SHP77 (cell line): ENCODE results near the gene SLC9A9.

ENCODE experiments used
- DNase-seq, 2 experiments: peaks; one replicate each; lab custom pipeline; 2025; lab: John Stamatoyannopoulos, UW

The SLC9A9 gene

GRCh38 chr3:143358155-143358792 lies 490.0 kb downstream of the SLC9A9 start:
- DNase-seq = no peak

GRCh38 chr3:143357700-143358099 lies 490.6 kb downstream of the SLC9A9 start:
- DNase-seq = no peak

DNA sequence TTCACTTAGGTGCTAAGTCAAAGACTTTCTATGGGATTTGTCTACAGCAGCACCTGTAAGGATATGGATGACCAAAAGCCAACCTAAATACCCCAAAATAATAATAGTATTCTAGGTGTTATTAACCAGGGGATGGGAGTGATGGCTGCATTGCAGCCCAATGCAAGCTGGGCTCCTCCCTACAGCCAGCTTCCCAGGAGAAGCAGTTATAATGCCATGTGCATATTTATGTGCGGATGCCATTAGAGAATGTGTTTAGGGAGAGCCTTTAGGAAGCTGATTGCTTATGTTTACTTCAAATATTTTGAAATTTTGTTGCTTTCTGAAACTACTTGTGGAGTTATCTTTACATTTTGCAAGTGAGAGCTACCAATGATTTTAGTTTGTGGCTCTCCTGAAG lies 491.4 kb downstream of the SLC9A9 start:
- DNase-seq = no peak

DNA sequence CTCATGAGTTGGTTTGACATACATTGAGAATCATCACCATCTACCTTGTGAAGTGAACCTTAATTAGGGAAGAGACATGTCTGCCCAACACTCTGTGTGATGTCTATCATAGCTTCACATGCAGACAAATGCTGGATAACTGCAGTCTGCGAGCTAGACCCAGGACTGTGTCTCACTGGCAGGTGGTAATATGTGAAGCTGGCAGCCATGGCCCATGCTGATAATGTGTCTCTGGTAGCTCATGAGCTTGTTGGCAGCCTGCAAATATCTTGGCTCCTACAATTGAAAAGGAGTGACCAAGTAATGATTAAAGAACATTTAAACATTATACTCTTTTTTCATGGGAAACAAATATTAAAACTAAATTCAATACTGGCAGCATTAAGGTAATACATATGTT lies 493.9 kb downstream of the SLC9A9 start:
- no peak for DNase-seq

DNA sequence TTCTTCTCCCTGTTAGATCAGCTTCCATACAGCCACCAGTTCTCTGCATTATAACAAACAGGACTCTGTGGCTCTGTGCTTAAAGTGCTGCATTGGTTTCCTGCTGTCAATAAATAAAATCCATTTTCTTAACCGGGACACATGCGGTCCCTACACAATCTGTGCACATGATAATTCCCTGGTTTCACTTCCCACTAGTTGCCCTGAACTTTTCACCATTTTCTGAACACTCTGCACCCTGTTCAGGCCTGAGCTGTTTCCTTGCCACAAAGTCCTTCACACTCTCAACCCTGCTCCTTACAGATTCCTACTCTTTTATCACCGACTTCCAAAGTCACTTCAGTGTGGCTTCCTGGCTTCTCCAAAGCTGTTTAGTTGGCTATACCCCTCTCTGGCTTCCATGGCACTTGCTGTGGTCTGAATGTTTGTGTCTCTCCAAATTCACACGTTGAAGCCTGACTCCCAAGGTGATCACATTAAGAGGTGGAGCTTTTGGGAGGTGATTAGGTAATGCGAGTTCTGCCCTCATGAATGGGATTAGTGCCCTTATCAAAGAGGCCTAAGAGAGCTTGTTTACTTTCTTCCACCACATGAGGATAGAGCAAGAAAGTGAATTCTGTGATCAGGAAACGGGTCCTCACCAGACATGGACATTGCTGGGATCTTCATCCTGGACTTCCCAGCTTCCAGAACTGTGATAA lies 495.3 kb downstream of the SLC9A9 start:
- DNase-seq = no peak

DNA sequence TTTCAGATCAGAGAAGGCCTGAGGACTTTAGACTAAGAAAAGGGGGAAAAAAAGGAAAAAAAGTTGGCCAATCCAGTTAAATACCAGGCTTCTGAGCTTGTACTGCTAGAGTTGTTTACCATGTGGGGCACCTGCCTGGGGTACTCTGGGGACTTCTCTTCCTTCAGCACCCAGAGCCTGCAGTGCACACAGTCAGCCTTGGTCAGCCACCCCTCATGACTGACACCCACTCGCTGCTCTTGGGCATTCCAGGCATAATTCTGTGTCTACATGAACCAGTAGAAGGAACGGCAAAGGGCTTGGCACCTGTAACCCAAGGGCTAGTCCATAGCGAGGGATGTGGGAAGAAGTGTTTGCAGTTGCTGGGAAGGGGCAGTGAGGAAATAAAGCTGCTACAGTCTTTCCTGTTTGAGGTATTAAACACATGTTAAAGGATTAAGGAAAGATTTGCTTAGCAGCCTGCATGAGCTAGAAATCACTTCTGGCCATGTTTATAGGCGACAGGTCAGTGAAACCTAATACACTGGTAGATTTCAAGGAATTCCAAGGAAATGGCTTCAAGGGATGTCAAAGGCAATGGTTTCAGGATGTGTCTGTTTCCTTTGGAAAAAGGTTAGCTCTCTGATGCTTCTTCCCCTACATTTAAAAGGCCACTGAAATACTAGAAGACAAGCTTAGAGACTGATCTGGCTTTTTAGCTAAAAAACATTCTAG lies 496.2 kb downstream of the SLC9A9 start:
- no peak for DNase-seq

- no peak for DNase-seq
These were observed 496.9 kb downstream of the SLC9A9 start for GRCh38 chr3:143351354-143351753.

DNA sequence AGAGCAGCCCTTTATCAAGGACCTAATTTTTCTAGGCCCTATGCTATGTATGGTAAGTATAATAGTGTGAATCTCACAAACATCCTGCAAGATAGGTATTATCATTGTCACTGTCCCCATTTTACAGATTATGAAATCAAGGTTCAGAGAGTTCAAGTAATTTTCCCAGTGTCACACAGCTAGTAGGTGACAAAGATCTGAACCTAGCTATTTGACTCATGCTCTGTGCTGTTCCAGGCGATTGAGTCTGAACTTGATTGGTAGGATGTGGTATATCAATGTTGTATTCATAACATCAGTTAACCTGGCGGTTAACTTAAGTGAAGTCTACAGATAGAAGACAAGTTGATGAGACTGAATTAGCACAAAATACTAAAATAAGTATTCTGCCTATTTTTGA lies 498.8 kb downstream of the SLC9A9 start:
- no peak for DNase-seq

GRCh38 chr3:143348486-143349327 lies 499.6 kb downstream of the SLC9A9 start:
- no peak for DNase-seq

DNA sequence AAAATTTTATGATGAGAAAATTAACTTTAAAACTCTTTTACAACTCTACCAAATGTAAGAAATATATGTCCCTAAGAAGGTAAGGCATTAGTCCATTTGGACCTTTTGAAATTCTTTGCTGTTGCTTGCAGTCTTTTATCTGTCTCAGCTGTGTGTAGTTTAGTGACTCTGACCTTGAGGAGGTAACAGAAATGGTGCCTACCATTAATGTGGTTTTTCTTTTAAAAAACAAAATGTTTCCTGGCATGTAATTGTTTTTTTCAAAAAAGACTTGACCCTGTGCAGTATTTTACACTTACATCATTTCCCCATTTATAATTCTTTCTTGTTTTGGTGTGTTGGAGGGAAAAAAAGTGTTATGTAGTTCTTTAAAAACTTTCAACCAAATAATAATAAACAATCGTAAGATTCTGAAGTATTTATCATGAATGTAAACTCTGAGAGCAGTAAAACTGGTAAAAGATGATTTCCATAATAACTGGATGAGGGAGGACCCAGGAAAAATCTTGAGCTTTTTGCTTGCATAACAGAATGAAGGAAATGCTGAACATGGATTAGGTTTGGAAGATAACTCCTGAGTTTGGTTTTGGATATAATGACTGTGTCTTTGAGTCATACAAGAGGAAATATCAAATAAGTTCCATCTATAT lies 503.6 kb downstream of the SLC9A9 start:
- no peak for DNase-seq

DNA sequence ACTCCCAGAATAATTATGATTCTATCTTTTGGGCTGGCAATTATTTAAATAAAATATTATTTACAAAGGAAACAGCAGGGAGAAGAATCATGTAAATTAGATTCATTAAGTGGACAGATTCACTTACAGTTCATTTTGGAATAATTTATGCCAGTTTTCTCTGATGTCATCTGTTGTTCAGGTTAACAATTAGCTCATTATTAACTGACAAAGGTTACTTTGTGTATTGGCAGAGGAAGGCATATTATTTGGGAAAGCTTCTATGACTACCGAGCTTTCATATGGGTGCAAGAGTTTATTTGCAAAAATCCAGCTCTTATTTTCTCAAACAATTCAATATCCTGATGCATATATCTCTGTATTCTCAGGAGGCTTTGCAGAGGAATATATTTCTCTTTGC lies 504.3 kb downstream of the SLC9A9 start:
- DNase-seq = no peak

GRCh38 chr3:143343031-143343430 lies 505.2 kb downstream of the SLC9A9 start:
- DNase-seq = no peak

DNA sequence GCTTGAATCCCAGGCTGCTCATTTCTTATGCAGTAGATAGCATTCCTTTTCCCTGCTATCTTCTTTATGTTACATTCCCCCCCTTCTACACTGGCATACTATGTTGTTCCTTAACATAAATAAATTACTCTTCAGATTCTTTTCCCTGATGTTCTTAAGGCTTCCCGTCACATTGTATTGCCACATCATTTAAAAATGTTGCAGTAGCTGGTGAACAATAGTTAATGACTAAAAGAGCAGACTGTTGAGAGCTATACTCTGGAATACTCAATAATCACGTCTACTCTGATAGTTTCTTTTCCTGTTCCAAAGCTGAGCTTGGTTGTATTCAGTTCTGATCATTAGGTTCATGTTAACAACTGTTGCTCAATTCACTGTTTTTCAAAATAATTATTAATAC lies 508.8 kb downstream of the SLC9A9 start:
- no peak for DNase-seq

GRCh38 chr3:143337387-143337786 lies 510.9 kb downstream of the SLC9A9 start:
- DNase-seq = no peak

- no peak for DNase-seq
These were observed 514.0 kb downstream of the SLC9A9 start for GRCh38 chr3:143334231-143334630.

DNA sequence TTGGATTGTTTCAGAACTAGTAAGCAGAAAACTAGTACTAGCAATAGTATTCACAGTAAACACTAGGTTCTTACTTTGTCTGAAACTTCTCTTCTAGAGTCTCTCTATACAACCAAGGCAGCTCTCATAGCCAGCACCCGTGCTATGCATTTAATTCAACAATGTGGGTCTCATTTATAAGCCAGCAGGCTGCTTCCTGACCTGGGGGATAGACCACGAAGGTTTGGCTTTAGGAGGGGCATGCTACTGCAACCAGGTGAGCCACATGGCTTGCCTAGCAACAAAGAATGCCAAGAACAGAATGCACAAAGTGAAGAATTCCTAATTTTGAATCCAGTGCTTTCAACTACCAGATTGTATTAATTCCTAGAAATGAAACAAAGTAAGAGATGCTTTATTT lies 514.9 kb downstream of the SLC9A9 start:
- no peak for DNase-seq

GRCh38 chr3:143332026-143332425 lies 516.2 kb downstream of the SLC9A9 start:
- no peak for DNase-seq

DNA sequence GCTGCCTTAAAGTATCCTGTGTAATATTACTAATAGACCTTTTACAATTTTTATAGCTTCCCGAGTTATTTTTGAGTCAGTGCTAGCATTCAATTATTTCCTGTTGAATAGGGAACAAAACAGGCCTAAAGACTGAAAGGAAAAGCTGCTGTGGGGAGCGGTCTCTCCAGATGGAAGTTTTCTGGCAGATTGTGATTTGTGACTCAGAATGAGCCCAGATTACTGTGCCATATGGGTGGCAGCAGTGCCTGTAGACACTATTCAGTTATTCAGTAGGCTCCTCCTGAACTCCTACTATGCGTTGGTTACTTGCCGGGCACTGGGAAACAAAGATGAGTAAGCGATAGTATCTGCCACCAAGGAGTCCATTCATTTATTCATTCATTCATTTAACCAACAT lies 516.9 kb downstream of the SLC9A9 start:
- no peak for DNase-seq

DNA sequence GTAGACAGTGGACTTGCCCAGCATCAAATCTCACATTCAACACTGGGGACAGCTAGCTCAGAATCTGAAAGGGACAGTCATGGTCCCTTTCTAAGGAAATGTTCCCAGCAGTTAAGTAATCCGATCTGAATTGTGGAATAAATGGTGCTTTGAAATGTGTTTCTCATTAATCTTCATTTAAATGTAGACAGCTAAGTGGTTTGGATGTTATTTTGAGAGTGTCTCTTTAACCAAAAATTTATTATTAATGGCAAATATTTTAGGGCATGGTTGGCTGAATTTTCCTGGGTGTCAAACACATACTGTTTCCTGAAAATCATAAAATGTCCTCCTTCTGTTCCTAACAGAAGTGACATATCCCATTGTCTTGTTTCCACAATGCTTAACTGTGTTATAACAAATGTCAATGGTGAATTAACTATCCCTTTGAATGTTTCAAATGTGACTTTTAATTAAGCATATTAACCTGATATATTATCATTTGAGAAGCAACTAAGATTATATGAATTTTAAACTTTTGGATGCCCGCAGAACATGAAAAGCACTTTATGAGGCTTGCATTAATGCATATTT lies 517.9 kb downstream of the SLC9A9 start:
- DNase-seq = no peak

- DNase-seq = no peak
These were observed 518.6 kb downstream of the SLC9A9 start for GRCh38 chr3:143329567-143330211.

- DNase-seq = no peak
These were observed 519.8 kb downstream of the SLC9A9 start for GRCh38 chr3:143328451-143328850.
